H1 (cell line): ENCODE measurements around the gene TENT4A. TPM values are rescaled to one million over a fixed set of nuclear protein-coding genes. Genes with fewer than 3 reads are reported as not detected.

Experiments
- GTF2F1 ChIP-seq: IDR thresholded peaks from 2 replicates; pipeline ENCODE4 v1.6.1; 2012; ENCODE audit warnings: low read depth, low read length, improper control_type of control experiment, borderline replicate concordance
- NRF1 ChIP-seq: IDR thresholded peaks from 2 replicates; pipeline ENCODE4 v1.6.1; 2011; ENCODE audit warnings: mild to moderate bottlenecking, low read depth, low read length, improper control_type of control experiment
- POLR2AphosphoS5 ChIP-seq: IDR thresholded peaks from 2 replicates; pipeline ENCODE4 v1.6.1; 2011; ENCODE audit warnings: low read depth, low read length
- RAD21 ChIP-seq, 2 experiments: IDR thresholded peaks in 1 of 2; conservative IDR thresholded peaks in 1 of 2; 2 replicates each; pipeline ENCODE4 v1.6.1; 2011; ENCODE audit warnings: low read depth in 2 of 2, low read length in 2 of 2, improper control_type of control experiment in 1 of 2, inconsistent platforms in 1 of 2, mild to moderate bottlenecking in 1 of 2, moderate library complexity in 1 of 2
- SP4 ChIP-seq: IDR thresholded peaks from 2 replicates; pipeline ENCODE4 v1.6.1; 2012; ENCODE audit warnings: low read length, inconsistent platforms
- SRF ChIP-seq: IDR thresholded peaks from 2 replicates; pipeline ENCODE4 v1.6.1; 2011; ENCODE audit warnings: mild to moderate bottlenecking, low read depth, low read length, moderate library complexity
- TBP ChIP-seq: IDR thresholded peaks from 2 replicates; pipeline ENCODE4 v1.6.1; 2011; ENCODE audit warnings: low read depth, low read length, improper control_type of control experiment
- YY1 ChIP-seq: IDR thresholded peaks from 2 replicates; pipeline ENCODE4 v1.6.1; 2011; ENCODE audit warnings: low read depth, mild to moderate bottlenecking, low read length
- polyA plus RNA-seq, 7 experiments: library from polyadenylated mRNA; depleted of rRNA in 3 of 7; stranded (reverse) in 5 of 7; unstranded in 2 of 7; fragments of >200 nt in 5 of 7; fragments of 200-250 nt in 2 of 7; gene quantifications; 1 replicate in 5 of 7; 2 replicates in 1 of 7; 4 replicates in 1 of 7; pipeline versions ENCODE4 v1.2.1 to v1.2.3, GENCODE V29; 2011 to 2013; ENCODE audit warnings: missing spikeins in 2 of 7, mixed read lengths in 2 of 7
- total RNA-seq: library from RNA; stranded (reverse); fragmentation: NEBNext Ultra II Directional; extraction: Animal tissue kit (Norgen Biotek cat#: 25700); gene quantifications from 2 replicates; pipeline ENCODE4 v1.2.1, GENCODE V29; 2021

TENT4A gene
- total and polyA plus RNA-seq, 2 of the 8 experiments (the other 6 are each of a cell fraction or from before 2014, with no cell fraction given), result 8.9 to 25.1 TPM

DNA sequence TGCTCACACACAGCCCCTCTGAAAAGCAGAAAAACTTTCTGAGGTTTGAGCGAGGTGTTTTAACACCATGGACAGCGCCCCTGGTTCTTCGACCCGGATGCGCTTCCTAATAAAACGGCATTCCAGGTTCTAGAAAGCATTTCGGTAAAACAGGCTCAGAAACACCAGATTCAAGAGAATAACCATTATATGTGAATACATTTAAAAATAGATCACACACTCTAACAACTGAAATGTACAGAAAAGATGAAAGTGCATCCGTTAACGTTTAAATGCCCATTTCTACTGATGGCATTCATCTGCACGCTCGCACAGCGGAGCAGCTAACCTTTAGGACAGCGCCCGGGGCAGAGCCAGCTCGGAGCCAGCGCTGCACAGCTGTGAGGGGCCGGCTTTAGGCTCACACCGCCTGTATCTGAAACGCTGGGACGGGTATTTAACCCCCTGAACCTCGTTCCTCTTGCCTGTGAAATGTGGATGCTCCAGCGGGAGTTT is 26.3 kb upstream of the TENT4A start (continued):
- TF ChIP-seq RAD21 (IDR thresholded peaks at IDR 0.05 in 1 of 2, conservative IDR thresholded peaks at IDR 0.05 in 1 of 2; ENCODE audit: low read depth in 2 of 2, low read length in 2 of 2) (no peak), GTF2F1 (no peak), NRF1 (no peak), TBP (peak; percentile 96), SP4 (0 out of 2 replicates have a peak, but pooled peaks have one; percentile 32), YY1 (no peak), POLR2AphosphoS5 (no peak), SRF (no peak)
